Panc1 (cell line): Measurements from ENCODE around the gene E2F3.

Experiments
- CTCF ChIP-seq: fragments of 450-650 bp; IDR thresholded peaks from 2 replicates; pipeline ENCODE4 v1.5.1; 2017; ENCODE audit warnings: mild to moderate bottlenecking
- REST ChIP-seq, 2 experiments: IDR thresholded peaks; 2 replicates each; pipeline ENCODE4 v1.6.1; 2011 to 2012; ENCODE audit warnings: low read depth in 2 of 2, control low read depth in 1 of 2, low read length in 1 of 2, mild to moderate bottlenecking in 1 of 2, moderate library complexity in 1 of 2; ENCODE audit not compliant: insufficient read depth in 1 of 2

GRCh38 chr6:20479526-20479925 is 77.8 kb downstream of the E2F3 start:
- no peak for TF ChIP-seq REST (IDR thresholded peaks at IDR 0.05; ENCODE audit: insufficient read depth in 1 of 2, low read depth in 2 of 2, low read length in 1 of 2)
- no peak for TF ChIP-seq CTCF
